Measurements from ENCODE around the gene HES3. TPM values are rescaled to one million over a fixed set of nuclear protein-coding genes. Genes with fewer than 3 reads are reported as not detected.

HES3 gene
- total and polyA plus RNA-seq, 2 of the 4 experiments (the other 2 are of a cell fraction), result not detected

GRCh38 chr1:6220236-6220635 lies 23.7 kb upstream of the HES3 start:
- ChIA-PET CTCF (no interaction called here), POLR2A (ENCODE audit: unreplicated experiment) (no interaction called here)
- in situ Hi-C loops (cut with MboI; ENCODE audit: low sequenced_read_pairs) (no loop called here), intact Hi-C loops (cut with micrococcal nuclease) (no loop called here), dilution Hi-C loops (cut with HindIII; ENCODE audit: low sequenced_read_pairs, unreplicated experiment) (no loop called here)
- no peaks in the 10 kb centered on the region for H3K4me1 ChIP-seq (ENCODE audit: control insufficient read depth, insufficient read depth, low read length)
- no peak overlapping the region for H4K5ac ChIP-seq (ENCODE audit: low read depth, low read length)
- H2AK5ac ChIP-seq (ENCODE audit: low read depth, low read length), result no peak overlapping the region
- no peak overlapping the region for H2BK15ac ChIP-seq (ENCODE audit: low read depth, low read length)
- H2BK120ac ChIP-seq (ENCODE audit: low read depth, low read length), result no peak overlapping the region
- no peak overlapping the region for H2AFZ ChIP-seq (replicated peaks; ENCODE audit: low read length, poor library complexity)
- H3K56ac ChIP-seq (ENCODE audit: extremely low read depth, insufficient read depth, low read length), result no peak overlapping the region
- H3K9me1 ChIP-seq (ENCODE audit: insufficient read depth, low read length), result no peaks in the 10 kb centered on the region; the same call in 1 of the 2 replicates
- H3K23ac ChIP-seq (ENCODE audit: low read depth, low read length), result no peak overlapping the region
- no peak overlapping the region for H3K4me2 ChIP-seq (ENCODE audit: low read depth, low read length)
- H4K20me1 ChIP-seq (ENCODE audit: insufficient read depth, low read length), result no peaks in the 10 kb centered on the region; the same call in 1 of the 2 replicates
- H3K27ac ChIP-seq (ENCODE audit: insufficient read depth, low read length), result no peak overlapping the region
- H3K9me3 ChIP-seq (ENCODE audit: control insufficient read depth, insufficient read depth, low read length), result no peaks in the 10 kb centered on the region
- H4K8ac ChIP-seq (ENCODE audit: low read depth in 2 of 2, low read length in 2 of 2), result no peak overlapping the region
- peak; percentile 49 for DNase-seq
- no peak for TF ChIP-seq NFE2L2 (IDR thresholded peaks at IDR 0.05; ENCODE audit: low read depth, low read length)
- no peak for TF ChIP-seq USF2 (IDR thresholded peaks at IDR 0.05; ENCODE audit: low read depth, low read length)
- no peak for TF ChIP-seq BHLHE40 (IDR thresholded peaks at IDR 0.05; ENCODE audit: low read depth, low read length)
- no peak for TF ChIP-seq POLR2A (IDR thresholded peaks at IDR 0.05; ENCODE audit: low read depth, low read length)
- TF ChIP-seq RAD21 (IDR thresholded peaks at IDR 0.05; ENCODE audit: low read length), result no peak
- no peak for TF ChIP-seq MAFK (IDR thresholded peaks at IDR 0.05; ENCODE audit: low read depth, low read length)
- TF ChIP-seq, protein P1, sequence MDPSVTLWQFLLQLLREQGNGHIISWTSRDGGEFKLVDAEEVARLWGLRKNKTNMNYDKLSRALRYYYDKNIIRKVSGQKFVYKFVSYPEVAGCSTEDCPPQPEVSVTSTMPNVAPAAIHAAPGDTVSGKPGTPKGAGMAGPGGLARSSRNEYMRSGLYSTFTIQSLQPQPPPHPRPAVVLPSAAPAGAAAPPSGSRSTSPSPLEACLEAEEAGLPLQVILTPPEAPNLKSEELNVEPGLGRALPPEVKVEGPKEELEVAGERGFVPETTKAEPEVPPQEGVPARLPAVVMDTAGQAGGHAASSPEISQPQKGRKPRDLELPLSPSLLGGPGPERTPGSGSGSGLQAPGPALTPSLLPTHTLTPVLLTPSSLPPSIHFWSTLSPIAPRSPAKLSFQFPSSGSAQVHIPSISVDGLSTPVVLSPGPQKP (IDR thresholded peaks at IDR 0.05; ENCODE audit: borderline replicate concordance, low read depth, low read length), result no peak
- no peak for TF ChIP-seq MAZ (IDR thresholded peaks at IDR 0.05; ENCODE audit: borderline replicate concordance, low read depth, low read length)
- TF ChIP-seq MXI1 (IDR thresholded peaks at IDR 0.05; ENCODE audit: borderline replicate concordance, low read depth, low read length), result no peak
- TF ChIP-seq, protein P2, sequence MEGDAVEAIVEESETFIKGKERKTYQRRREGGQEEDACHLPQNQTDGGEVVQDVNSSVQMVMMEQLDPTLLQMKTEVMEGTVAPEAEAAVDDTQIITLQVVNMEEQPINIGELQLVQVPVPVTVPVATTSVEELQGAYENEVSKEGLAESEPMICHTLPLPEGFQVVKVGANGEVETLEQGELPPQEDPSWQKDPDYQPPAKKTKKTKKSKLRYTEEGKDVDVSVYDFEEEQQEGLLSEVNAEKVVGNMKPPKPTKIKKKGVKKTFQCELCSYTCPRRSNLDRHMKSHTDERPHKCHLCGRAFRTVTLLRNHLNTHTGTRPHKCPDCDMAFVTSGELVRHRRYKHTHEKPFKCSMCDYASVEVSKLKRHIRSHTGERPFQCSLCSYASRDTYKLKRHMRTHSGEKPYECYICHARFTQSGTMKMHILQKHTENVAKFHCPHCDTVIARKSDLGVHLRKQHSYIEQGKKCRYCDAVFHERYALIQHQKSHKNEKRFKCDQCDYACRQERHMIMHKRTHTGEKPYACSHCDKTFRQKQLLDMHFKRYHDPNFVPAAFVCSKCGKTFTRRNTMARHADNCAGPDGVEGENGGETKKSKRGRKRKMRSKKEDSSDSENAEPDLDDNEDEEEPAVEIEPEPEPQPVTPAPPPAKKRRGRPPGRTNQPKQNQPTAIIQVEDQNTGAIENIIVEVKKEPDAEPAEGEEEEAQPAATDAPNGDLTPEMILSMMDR (conservative IDR thresholded peaks at IDR 0.05; ENCODE audit: low read depth, low read length), result no peak
- TF ChIP-seq FOS (IDR thresholded peaks at IDR 0.05; ENCODE audit: low read depth, low read length), result no peak
- H3K79me1 ChIP-seq (ENCODE audit: low read depth in 1 of 2, low read length in 2 of 2), result no peaks in the 10 kb centered on the region; a peak in 1 of 4 replicates
- no TSS peak for BruUV-seq (replicated peaks)
- H2BK20ac ChIP-seq (ENCODE audit: low read depth, low read length), result no peak overlapping the region
- H2BK5ac ChIP-seq (ENCODE audit: low read depth, low read length, poor library complexity, severe bottlenecking), result no peak overlapping the region
- no peak overlapping the region for H3K4ac ChIP-seq (ENCODE audit: low read depth, low read length)
- H3K4me3 ChIP-seq (ENCODE audit: insufficient read depth, low read depth, low read length), result no peak overlapping the region
- H3K18ac ChIP-seq (ENCODE audit: low read depth, low read length), result no peak overlapping the region
- no peaks in the 10 kb centered on the region for H3K27me3 ChIP-seq (ENCODE audit: control insufficient read depth, insufficient read depth, low read length)
- WGBS, 2 experiments (ENCODE audit: extremely low coverage in 2 of 2, insufficient read length in 1 of 2), result 100% methylated on average over 1 of the region's 8 CpGs; no CpG with 5 or more reads in 1 of the 2 experiments
- no peak overlapping the region for H3K9ac ChIP-seq (ENCODE audit: low read depth, low read length)
- no peak overlapping the region for H4K91ac ChIP-seq (ENCODE audit: insufficient read depth, low read depth, low read length)
- ATAC-seq (ENCODE audit: low read depth), result peak; percentile 42; the same call in 1 of the 2 replicates
- H2AK9ac ChIP-seq (replicated peaks; ENCODE audit: low read depth, low read length, poor library complexity), result no peak overlapping the region
- H3K14ac ChIP-seq (replicated peaks; ENCODE audit: low read depth, low read length), result no peak overlapping the region
- H3K36me3 ChIP-seq (ENCODE audit: control insufficient read depth, insufficient read depth, low read length), result peaks cover 24% of the 10 kb centered on the region

Measured in IMR-90 (cell line).